Bronchial epithelial cell (primary cell): Measurements from ENCODE around the gene MYO10. TPM values are rescaled to one million over a fixed set of nuclear protein-coding genes. Genes with fewer than 3 reads are reported as not detected.

Experiments used
- DNase-seq: peaks from one replicate; pipeline ENCODE4 v3.0.0-alpha.2; 2010; ENCODE audit warnings: low read depth
- FAIRE-seq: peaks from 2 replicates; lab custom pipeline; 2011; peaks lifted over from hg19 to GRCh38; lab: Jason Lieb, UNC
- H3K27me3 ChIP-seq: 2 replicates; pipeline ENCODE4 v1.5.1; 2011; ENCODE audit warnings: low read length; ENCODE audit not compliant: control insufficient read depth, insufficient read depth
- H3K36me3 ChIP-seq: 2 replicates; pipeline ENCODE4 v1.5.1; 2011; ENCODE audit warnings: low read length; ENCODE audit not compliant: control insufficient read depth, insufficient read depth
- H3K4me3 ChIP-seq: 2 replicates; pipeline ENCODE4 v1.5.1; 2011; ENCODE audit warnings: mild to moderate bottlenecking, low read depth, low read length, control low read depth
- total RNA-seq: library from RNA; depleted of rRNA; stranded (reverse); fragments of >200 nt; gene quantifications from 2 replicates; pipeline ENCODE4 v1.2.1, GENCODE V29; 2014
- TF ChIP-seq, protein P1 (sequence below): IDR thresholded peaks from 2 replicates; pipeline ENCODE4 v1.5.1; 2011; ENCODE audit warnings: mild to moderate bottlenecking, moderate library complexity, low read length, control low read depth, inconsistent platforms; ENCODE audit not compliant: insufficient read depth, severe bottlenecking

MYO10 gene
- total RNA-seq, 1 donor from 2014 or later = 39.5 TPM

DNA sequence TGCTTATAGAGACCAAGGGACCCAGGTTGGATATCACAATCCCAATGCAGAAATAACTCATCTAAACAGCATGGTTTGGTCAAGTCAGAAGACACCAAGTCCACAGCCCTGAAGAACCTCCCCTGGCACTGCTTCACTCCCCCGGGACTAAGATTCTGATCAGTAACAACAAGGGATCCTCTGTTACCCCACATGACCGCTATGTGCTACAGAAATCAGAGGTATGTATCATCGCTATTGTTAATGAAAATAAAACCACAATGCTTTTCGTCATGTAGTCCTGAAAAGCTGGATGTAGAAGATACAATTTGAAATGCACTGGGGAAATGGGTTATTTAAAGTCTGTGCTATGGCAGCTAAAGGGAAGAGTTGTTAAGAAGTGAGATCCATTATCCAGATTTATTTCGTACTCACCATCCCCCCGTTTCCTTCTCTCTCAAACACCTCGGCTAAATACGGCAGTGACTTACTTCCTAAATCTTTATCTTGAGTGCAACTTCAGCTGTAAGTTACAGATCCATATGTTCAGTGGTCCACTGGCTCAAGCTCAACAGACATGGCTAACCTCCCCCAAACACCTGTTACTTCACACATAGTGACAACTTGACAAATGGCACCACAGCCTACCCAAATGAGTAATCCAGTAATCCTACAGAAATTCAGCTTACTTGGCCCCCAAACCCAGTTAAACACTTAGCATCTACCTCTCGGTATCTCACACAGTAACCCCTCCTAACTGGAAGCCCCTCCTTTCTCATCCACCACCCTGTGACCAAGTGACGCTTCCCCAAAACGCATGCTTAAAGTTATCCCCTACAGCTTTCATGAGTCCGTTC lies 129.2 kb downstream of the MYO10 start:
- no peaks in the 10 kb centered on the region for H3K36me3 ChIP-seq
- TF ChIP-seq, protein P1, sequence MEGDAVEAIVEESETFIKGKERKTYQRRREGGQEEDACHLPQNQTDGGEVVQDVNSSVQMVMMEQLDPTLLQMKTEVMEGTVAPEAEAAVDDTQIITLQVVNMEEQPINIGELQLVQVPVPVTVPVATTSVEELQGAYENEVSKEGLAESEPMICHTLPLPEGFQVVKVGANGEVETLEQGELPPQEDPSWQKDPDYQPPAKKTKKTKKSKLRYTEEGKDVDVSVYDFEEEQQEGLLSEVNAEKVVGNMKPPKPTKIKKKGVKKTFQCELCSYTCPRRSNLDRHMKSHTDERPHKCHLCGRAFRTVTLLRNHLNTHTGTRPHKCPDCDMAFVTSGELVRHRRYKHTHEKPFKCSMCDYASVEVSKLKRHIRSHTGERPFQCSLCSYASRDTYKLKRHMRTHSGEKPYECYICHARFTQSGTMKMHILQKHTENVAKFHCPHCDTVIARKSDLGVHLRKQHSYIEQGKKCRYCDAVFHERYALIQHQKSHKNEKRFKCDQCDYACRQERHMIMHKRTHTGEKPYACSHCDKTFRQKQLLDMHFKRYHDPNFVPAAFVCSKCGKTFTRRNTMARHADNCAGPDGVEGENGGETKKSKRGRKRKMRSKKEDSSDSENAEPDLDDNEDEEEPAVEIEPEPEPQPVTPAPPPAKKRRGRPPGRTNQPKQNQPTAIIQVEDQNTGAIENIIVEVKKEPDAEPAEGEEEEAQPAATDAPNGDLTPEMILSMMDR = no peak
- no peak for DNase-seq
- H3K27me3 ChIP-seq = no peaks in the 10 kb centered on the region
- peak; percentile 36 for FAIRE-seq
- no peak overlapping the region for H3K4me3 ChIP-seq

DNA sequence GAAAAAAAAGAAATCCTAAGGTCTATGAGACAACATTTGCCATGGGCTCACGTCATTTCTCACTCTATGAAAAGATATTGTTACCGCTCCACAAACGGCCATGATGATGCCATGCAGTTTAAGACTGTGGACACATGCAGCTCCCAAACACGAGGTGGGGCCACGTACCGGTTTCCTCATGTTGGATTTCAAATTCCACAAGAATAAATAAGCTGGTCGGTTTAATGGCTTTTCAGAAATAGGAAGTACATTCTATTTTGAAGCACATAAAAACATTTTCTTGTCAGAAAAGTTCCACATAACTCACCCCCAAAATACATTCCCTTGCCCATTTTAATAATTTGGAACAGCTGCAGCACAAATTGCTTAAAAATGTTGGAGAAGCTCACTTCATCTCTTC lies 130.6 kb downstream of the MYO10 start:
- DNase-seq (no peak), FAIRE-seq (no peak)
- H3K27me3 ChIP-seq = no peaks in the 10 kb centered on the region
- no peak overlapping the region for H3K4me3 ChIP-seq
- TF ChIP-seq, protein P1 = no peak
- H3K36me3 ChIP-seq = no peaks in the 10 kb centered on the region

DNA sequence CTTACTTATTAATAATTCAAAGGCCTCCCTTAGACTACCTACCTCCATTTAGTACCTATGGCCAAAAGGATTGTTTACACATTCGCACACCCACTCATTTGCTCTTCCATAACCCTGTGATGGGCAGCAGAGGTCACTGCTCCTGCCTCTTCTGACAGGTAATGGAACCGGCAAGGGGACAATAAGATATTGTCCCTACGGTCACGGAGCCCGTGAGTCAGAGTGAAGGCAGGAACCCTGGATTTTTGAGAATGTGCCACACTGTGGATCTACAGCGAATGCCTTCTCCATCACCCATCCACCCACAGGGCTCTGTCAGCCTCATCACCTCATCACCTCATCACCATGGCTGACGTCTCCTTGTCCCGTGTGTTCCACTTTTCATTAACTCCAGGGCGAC lies 132.3 kb downstream of the MYO10 start:
- TF ChIP-seq, protein P1 = no peak
- DNase-seq (no peak), FAIRE-seq (no peak)
- H3K4me3 ChIP-seq = no peak overlapping the region
- H3K27me3 ChIP-seq = no peaks in the 10 kb centered on the region
- no peaks in the 10 kb centered on the region for H3K36me3 ChIP-seq

DNA sequence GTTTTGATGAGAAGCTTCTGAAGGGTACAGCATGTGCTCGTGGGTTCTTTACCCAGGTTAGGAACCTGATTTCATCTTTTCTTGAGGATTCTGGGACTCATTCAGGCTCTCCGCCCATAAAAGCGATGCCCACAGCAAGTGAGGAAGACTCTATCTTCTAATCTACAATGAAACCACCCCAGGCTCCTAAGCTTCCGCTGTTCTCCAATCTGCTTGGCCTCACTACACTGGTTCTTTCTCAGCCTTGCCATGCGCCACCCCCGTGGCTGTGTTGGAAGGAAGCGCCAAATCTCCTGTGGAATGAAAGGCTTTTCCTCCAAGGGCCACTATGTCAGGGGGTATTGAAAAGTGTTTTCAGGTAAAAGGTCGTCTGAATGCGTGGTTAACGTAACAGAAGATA lies 135.6 kb downstream of the MYO10 start:
- TF ChIP-seq, protein P1 = no peak
- Histone ChIP-seq H3K4me3 (no peak overlapping the region), H3K27me3 (no peaks in the 10 kb centered on the region), H3K36me3 (no peaks in the 10 kb centered on the region)
- no peak for DNase-seq
- no peak for FAIRE-seq

DNA sequence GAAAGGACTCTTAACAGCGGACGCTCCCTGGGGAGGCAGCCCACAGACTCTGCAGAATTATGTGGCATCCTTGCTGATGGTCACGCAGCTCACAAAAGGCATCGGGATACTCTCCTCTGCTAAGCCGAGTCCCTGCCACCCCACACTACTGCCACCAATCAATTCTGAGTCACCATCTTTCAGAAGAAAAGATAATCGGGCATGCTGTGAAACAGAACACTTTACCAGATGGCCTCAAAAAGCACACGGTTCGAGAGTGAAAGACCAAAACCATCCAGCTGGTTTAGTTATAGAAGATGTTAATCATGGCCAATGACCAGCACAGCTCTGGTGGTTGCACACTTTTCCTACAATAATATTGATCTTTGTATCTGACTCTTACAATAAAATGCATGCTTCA lies 136.3 kb downstream of the MYO10 start:
- no peak overlapping the region for H3K4me3 ChIP-seq
- DNase-seq (no peak), FAIRE-seq (no peak)
- no peaks in the 10 kb centered on the region for H3K27me3 ChIP-seq
- H3K36me3 ChIP-seq = peaks cover under 1% of the 10 kb centered on the region
- TF ChIP-seq, protein P1 = no peak
